ENCODE data around the gene C1orf52. TPM values are rescaled to one million over a fixed set of nuclear protein-coding genes. Genes with fewer than 3 reads are reported as not detected.

C1orf52 gene
- total RNA-seq, 1 donor from 2014 or later: 23.4 TPM

- Histone ChIP-seq H3K27me3 (ENCODE audit: low read depth) (no peaks in the 10 kb centered on the region), H3K27ac (no peak overlapping the region), H3K4me1 (peaks cover 4% of the 10 kb centered on the region), H3K36me3 (no peaks in the 10 kb centered on the region), H3K9me3 (no peaks in the 10 kb centered on the region), H3K4me3 (no peak overlapping the region)
- DNase-seq: no peak
- no peak for ATAC-seq
- intact Hi-C loops (cut with DNase I): no loop called here
- no peak for TF ChIP-seq CTCF (IDR thresholded peaks at IDR 0.05)
These were observed 29.0 kb downstream of the C1orf52 start for GRCh38 chr1:85230305-85230977.

- no peak for ATAC-seq
- no peak for TF ChIP-seq CTCF (IDR thresholded peaks at IDR 0.05)
- Histone ChIP-seq H3K36me3 (no peaks in the 10 kb centered on the region), H3K9me3 (no peaks in the 10 kb centered on the region), H3K27me3 (ENCODE audit: low read depth) (no peaks in the 10 kb centered on the region), H3K4me1 (peaks cover 12% of the 10 kb centered on the region), H3K27ac (no peak overlapping the region), H3K4me3 (no peak overlapping the region)
- intact Hi-C loops (cut with DNase I): no loop called here
- DNase-seq: no peak
These were observed 29.8 kb downstream of the C1orf52 start for GRCh38 chr1:85229574-85230097.

GRCh38 chr1:85228972-85229371, 30.5 kb downstream of the C1orf52 start:
- Histone ChIP-seq H3K27ac (no peak overlapping the region), H3K27me3 (ENCODE audit: low read depth) (no peaks in the 10 kb centered on the region), H3K36me3 (no peaks in the 10 kb centered on the region), H3K4me3 (no peak overlapping the region), H3K4me1 (peaks cover 19% of the 10 kb centered on the region), H3K9me3 (no peaks in the 10 kb centered on the region)
- intact Hi-C loops (cut with DNase I): no loop called here
- DNase-seq: no peak
- ATAC-seq: no peak
- no peak for TF ChIP-seq CTCF (IDR thresholded peaks at IDR 0.05)

- Histone ChIP-seq H3K9me3 (no peaks in the 10 kb centered on the region), H3K4me1 (peaks cover 21% of the 10 kb centered on the region), H3K27ac (peak overlapping the region; percentile 53), H3K36me3 (no peaks in the 10 kb centered on the region), H3K4me3 (no peak overlapping the region), H3K27me3 (ENCODE audit: low read depth) (no peaks in the 10 kb centered on the region)
- ATAC-seq (peak in 1 of 2 donors; percentile 48), DNase-seq (no peak)
- no peak for TF ChIP-seq CTCF (IDR thresholded peaks at IDR 0.05)
- intact Hi-C loops (cut with DNase I): no loop called here
These were observed 33.7 kb downstream of the C1orf52 start for GRCh38 chr1:85225624-85226380.

- Histone ChIP-seq H3K36me3 (no peaks in the 10 kb centered on the region), H3K27ac (peak overlapping the region; percentile 53), H3K27me3 (ENCODE audit: low read depth) (no peaks in the 10 kb centered on the region), H3K4me1 (peaks cover 21% of the 10 kb centered on the region), H3K9me3 (no peaks in the 10 kb centered on the region), H3K4me3 (no peak overlapping the region)
- peak; percentile 61 for DNase-seq
- ATAC-seq: peak; percentile 82 to 90
- TF ChIP-seq CTCF (IDR thresholded peaks at IDR 0.05): no peak
- intact Hi-C loops (cut with DNase I): no loop called here
These were observed 34.5 kb downstream of the C1orf52 start for GRCh38 chr1:85224734-85225623.

Data from lower lobe of right lung (tissue), 2 donors.